Kidney (tissue), 14 donors: ENCODE data around the gene EIF4E. TPM values are rescaled to one million over a fixed set of nuclear protein-coding genes. Genes with fewer than 3 reads are reported as not detected.

Experiments
- DNase-seq, 5 donors: peaks; one replicate each; pipeline ENCODE4 v3.0.0-alpha.2; 2013 to 2020
- FAIRE-seq: peaks from 2 replicates; lab custom pipeline; 2012; peaks lifted over from hg19 to GRCh38; lab: Jason Lieb, UNC
- H3K27ac ChIP-seq, 2 donors: one replicate each; pipeline ENCODE4 v1.7.0; 2013; ENCODE audit warnings: low read depth in 2 of 2, low read length in 2 of 2, inconsistent platforms in 1 of 2
- H3K27me3 ChIP-seq: one replicate; pipeline ENCODE4 v1.7.1; 2013; ENCODE audit warnings: low read length, inconsistent platforms; ENCODE audit not compliant: control insufficient read depth, insufficient read depth
- H3K36me3 ChIP-seq, 3 donors: one replicate each; pipeline versions ENCODE4 v1.7.0 to v1.7.1; 2013; ENCODE audit warnings: low read length in 3 of 3, control low read depth in 1 of 3, inconsistent platforms in 1 of 3; ENCODE audit not compliant: insufficient read depth in 3 of 3, control insufficient read depth in 2 of 3
- H3K4me1 ChIP-seq, 3 donors: one replicate each; pipeline versions ENCODE4 v1.7.0 to v1.7.1; 2013; ENCODE audit warnings: low read length in 3 of 3, inconsistent platforms in 1 of 3, low read depth in 1 of 3; ENCODE audit not compliant: control insufficient read depth in 2 of 3, insufficient read depth in 2 of 3
- H3K4me3 ChIP-seq, 3 donors: one replicate each; pipeline versions ENCODE4 v1.7.0 to v1.8.1; 2013; ENCODE audit warnings: low read length in 3 of 3, control low read depth in 1 of 3, inconsistent platforms in 1 of 3
- H3K9ac ChIP-seq, 3 donors: one replicate each; pipeline versions ENCODE4 v1.7.0 to v1.7.1; 2013; ENCODE audit warnings: low read length in 3 of 3, control low read depth in 1 of 3, inconsistent platforms in 1 of 3
- H3K9me3 ChIP-seq, 3 donors: one replicate each; pipeline versions ENCODE4 v1.7.0 to v1.7.1; 2013; ENCODE audit warnings: low read length in 3 of 3, control low read depth in 1 of 3, inconsistent platforms in 1 of 3; ENCODE audit not compliant: control insufficient read depth in 2 of 3, insufficient read depth in 1 of 3
- intact Hi-C: fragments of 100-400 bp; cut with DNase I; formaldehyde crosslinking; loops from one replicate; pipeline ENCODE4 v1.11.1; 2022
- polyA plus RNA-seq: library from polyadenylated mRNA; stranded (reverse); fragments of 350-450 nt; fragmentation: Illumina TruSeq; extraction: RNeasy Lipid Tissue Mini Kit (QIAGEN cat#74804); gene quantifications from one replicate; pipeline ENCODE4 v1.2.3, GENCODE V29; 2014; ENCODE audit warnings: low read depth, low replicate concordance; ENCODE audit not compliant: insufficient read depth
- total RNA-seq: library from RNA; stranded (reverse); fragmentation: NEBNext Ultra II Directional; extraction: Animal tissue kit (Norgen Biotek cat#: 25700); gene quantifications from one replicate; pipeline ENCODE4 v1.2.1, GENCODE V29; 2021
- TF ChIP-seq, protein P1 (sequence below): IDR thresholded peaks from 3 replicates; pipeline ENCODE4 v1.5.1; 2012; ENCODE audit warnings: mild to moderate bottlenecking, moderate library complexity, borderline replicate concordance; ENCODE audit not compliant: insufficient read depth; ENCODE audit errors: extremely low read depth
- donor health status: control.
- donor health status: control.
- donor health status: control.
- donor health status: control.
- donor health status: control.
- donor health status: DM: yes; HTN: yes; CAD: no.
- donor health status: Normal renal cell carcinoma (clear cell type).

EIF4E gene
- total and polyA plus RNA-seq, 2 donors from 2014 or later, result 52.3 to 63.2 TPM

DNA sequence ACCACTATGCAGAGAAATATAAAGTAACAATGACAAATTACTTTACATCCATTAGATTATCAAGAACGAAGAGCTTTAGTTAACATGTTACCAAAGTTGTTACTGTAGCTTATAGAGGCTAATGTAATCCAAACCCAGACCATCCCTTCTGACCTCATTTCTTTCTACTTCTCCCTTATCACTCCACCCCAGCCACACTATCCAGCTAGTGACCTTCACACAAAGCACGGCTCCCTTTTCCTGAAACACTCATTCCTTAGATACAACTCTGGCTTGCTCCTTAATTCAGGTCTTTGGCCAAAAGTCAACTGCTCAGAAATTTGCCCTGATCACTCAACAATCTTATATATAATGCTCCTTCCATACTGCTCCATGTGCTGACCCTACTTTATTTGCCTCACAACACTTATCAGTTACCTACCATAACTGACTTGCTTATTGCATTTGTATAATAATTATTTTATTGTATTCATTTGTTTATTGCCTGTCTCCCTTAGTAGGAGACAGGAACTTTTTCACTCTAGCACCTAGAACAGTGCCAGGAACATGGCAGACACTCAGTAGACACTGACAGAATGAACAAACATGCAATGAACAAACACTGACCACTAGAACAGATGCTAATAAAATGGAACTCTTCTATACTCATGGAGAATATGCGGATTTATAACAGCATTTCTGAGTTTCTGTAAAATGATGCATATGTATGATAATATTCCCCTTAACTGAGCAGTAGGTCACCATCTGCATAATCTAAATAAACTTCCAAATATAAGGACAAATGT, 67.6 kb downstream of the EIF4E start:
- Histone ChIP-seq H3K4me1 (no peaks in the 10 kb centered on the region), H3K4me3 (no peak overlapping the region), H3K9me3 (no peaks in the 10 kb centered on the region), H3K9ac (no peak overlapping the region), H3K27ac (no peak overlapping the region), H3K36me3 (no peaks in the 10 kb centered on the region), H3K27me3 (no peaks in the 10 kb centered on the region)
- FAIRE-seq (no peak), DNase-seq (no peak)
- TF ChIP-seq, protein P1, sequence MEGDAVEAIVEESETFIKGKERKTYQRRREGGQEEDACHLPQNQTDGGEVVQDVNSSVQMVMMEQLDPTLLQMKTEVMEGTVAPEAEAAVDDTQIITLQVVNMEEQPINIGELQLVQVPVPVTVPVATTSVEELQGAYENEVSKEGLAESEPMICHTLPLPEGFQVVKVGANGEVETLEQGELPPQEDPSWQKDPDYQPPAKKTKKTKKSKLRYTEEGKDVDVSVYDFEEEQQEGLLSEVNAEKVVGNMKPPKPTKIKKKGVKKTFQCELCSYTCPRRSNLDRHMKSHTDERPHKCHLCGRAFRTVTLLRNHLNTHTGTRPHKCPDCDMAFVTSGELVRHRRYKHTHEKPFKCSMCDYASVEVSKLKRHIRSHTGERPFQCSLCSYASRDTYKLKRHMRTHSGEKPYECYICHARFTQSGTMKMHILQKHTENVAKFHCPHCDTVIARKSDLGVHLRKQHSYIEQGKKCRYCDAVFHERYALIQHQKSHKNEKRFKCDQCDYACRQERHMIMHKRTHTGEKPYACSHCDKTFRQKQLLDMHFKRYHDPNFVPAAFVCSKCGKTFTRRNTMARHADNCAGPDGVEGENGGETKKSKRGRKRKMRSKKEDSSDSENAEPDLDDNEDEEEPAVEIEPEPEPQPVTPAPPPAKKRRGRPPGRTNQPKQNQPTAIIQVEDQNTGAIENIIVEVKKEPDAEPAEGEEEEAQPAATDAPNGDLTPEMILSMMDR, result no peak
- intact Hi-C loops, result no loop called here

DNA sequence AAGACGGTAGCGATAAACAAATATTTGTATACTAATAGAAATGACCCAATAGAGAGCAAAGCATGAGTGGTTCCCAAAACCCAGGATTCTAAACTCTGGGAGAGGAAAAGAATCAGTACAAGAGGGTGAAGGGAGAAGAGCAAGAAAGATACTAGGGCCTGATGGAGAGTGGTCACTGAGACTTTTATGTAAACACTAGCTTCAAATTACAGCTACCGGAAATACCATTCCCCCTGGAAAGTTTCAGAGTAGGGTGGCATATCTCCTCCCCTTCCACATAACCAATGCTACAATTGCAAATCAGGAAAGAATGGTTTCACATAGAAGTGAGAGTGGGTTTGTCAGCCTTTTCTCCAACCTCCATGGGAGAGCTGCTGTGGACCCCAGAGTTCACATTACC, 77.1 kb downstream of the EIF4E start:
- intact Hi-C loops, result no loop called here
- no peaks in the 10 kb centered on the region for H3K36me3 ChIP-seq
- no peak overlapping the region for H3K4me3 ChIP-seq
- no peaks in the 10 kb centered on the region for H3K9me3 ChIP-seq
- no peak overlapping the region for H3K9ac ChIP-seq
- no peak for FAIRE-seq
- TF ChIP-seq, protein P1, result no peak
- no peaks in the 10 kb centered on the region for H3K4me1 ChIP-seq
- DNase-seq, result peak in 2 of 5 donors; percentile 21 to 32
- H3K27me3 ChIP-seq, result no peaks in the 10 kb centered on the region
- H3K27ac ChIP-seq, result no peak overlapping the region

DNA sequence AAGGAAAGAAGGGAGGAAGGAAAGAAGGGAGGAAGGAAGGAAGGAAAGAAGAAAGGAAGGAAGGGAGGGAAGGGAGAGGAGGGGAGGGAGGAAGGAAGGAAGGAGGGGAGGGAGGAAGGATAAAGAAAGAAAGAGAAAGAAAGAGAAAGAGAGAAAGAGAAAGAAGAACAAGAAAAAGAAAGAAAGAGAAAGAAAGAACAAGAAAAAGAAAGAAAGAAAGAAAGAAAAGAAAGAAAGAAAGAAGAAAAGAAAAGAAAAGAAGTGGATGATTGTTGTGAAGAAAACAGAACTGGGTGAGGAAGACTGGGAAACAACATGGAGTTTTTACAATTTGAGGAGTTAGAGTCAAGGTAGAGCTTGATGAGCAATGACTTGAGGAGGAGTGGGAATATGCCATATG, 78.0 kb downstream of the EIF4E start:
- no peak overlapping the region for H3K9ac ChIP-seq
- no peak overlapping the region for H3K4me3 ChIP-seq
- H3K36me3 ChIP-seq, result no peaks in the 10 kb centered on the region
- TF ChIP-seq, protein P1, result no peak
- H3K27me3 ChIP-seq, result no peaks in the 10 kb centered on the region
- no peak for FAIRE-seq
- no peak overlapping the region for H3K27ac ChIP-seq
- intact Hi-C loops, result no loop called here
- no peaks in the 10 kb centered on the region for H3K4me1 ChIP-seq
- no peak for DNase-seq
- H3K9me3 ChIP-seq, result peaks cover 0 to 5% (median 0%) of the 10 kb centered on the region in 3 donors
